ENCODE data around the gene EFCAB11. TPM values are rescaled to one million over a fixed set of nuclear protein-coding genes. Genes with fewer than 3 reads are reported as not detected.

Gene EFCAB11
- total and polyA plus RNA-seq, 3 experiments from 2014 or later: 2.0 to 12.1 (median 9.8) TPM

GRCh38 chr14:89915114-89915878 lies 39.2 kb downstream of the EFCAB11 start:
- no peak overlapping the region for H3K27ac ChIP-seq (ENCODE audit: low read depth, low read length)
- Mint-ChIP-seq H3K9me3 (no peaks in the 10 kb centered on the region), H3K4me1 (peaks cover 2 to 4% (median 4%) of the 10 kb centered on the region in 3 donors), H3K36me3 (no peaks in the 10 kb centered on the region), H3K4me3 (no peak overlapping the region), H3K27ac (no peak overlapping the region), H3K27me3 (peaks cover 3 to 7% of the 10 kb centered on the region in 2 donors)
- no peak overlapping the region for H3K4me3 ChIP-seq (ENCODE audit: low read length)
- CTCF ChIA-PET: interaction anchor here (1.0 to 3.8 kb wide), 6 partner anchors 17 to 888 kb away, joined by 3 to 16 read pairs (median 7); no protein-coding TSS in a partner anchor
- no peaks in the 10 kb centered on the region for H3K27me3 ChIP-seq (ENCODE audit: insufficient read depth, low read length, poor library complexity, severe bottlenecking)
- H3K9me3 ChIP-seq (ENCODE audit: low read length): no peaks in the 10 kb centered on the region
- DNase-seq: peak; percentile 24 to 62 (median 44)
- H3K4me1 ChIP-seq (ENCODE audit: insufficient read depth, low read length): no peaks in the 10 kb centered on the region
- no peaks in the 10 kb centered on the region for H3K36me3 ChIP-seq (ENCODE audit: insufficient read depth, low read length)
- POLR2A ChIA-PET: no interaction called here

GRCh38 chr14:89912667-89913211 lies 41.8 kb downstream of the EFCAB11 start:
- POLR2A ChIA-PET: no interaction called here

GRCh38 chr14:89912221-89912620 lies 42.3 kb downstream of the EFCAB11 start:
- Mint-ChIP-seq H3K4me1 (peaks cover 2 to 4% (median 4%) of the 10 kb centered on the region in 3 donors), H3K27me3 (peaks cover 3 to 7% of the 10 kb centered on the region in 2 donors), H3K27ac (no peak overlapping the region), H3K4me3 (no peak overlapping the region), H3K9me3 (no peaks in the 10 kb centered on the region), H3K36me3 (no peaks in the 10 kb centered on the region)
- DNase-seq: no peak
- no peaks in the 10 kb centered on the region for H3K36me3 ChIP-seq (ENCODE audit: insufficient read depth, low read length)
- H3K9me3 ChIP-seq (ENCODE audit: low read length): no peaks in the 10 kb centered on the region
- H3K27me3 ChIP-seq (ENCODE audit: insufficient read depth, low read length, poor library complexity, severe bottlenecking): no peaks in the 10 kb centered on the region
- no peaks in the 10 kb centered on the region for H3K4me1 ChIP-seq (ENCODE audit: insufficient read depth, low read length)
- ChIA-PET CTCF (interaction anchor here (3.8 kb wide), 1 partner anchor 872 kb away, joined by 16 read pairs; no protein-coding TSS in a partner anchor), POLR2A (no interaction called here)
- H3K27ac ChIP-seq (ENCODE audit: low read depth, low read length): no peak overlapping the region
- H3K4me3 ChIP-seq (ENCODE audit: low read length): no peak overlapping the region

More at GRCh38 chr14:89912667-89913211, 41.8 kb downstream of the EFCAB11 start:
- Mint-ChIP-seq H3K27ac (peak overlapping the region in 1 of 8 donors; percentile 8), H3K4me1 (peaks cover 2 to 4% (median 4%) of the 10 kb centered on the region in 3 donors), H3K4me3 (no peak overlapping the region), H3K36me3 (no peaks in the 10 kb centered on the region), H3K9me3 (no peaks in the 10 kb centered on the region), H3K27me3 (peaks cover 1 to 7% of the 10 kb centered on the region in 2 donors)
- H3K9me3 ChIP-seq (ENCODE audit: low read length): no peaks in the 10 kb centered on the region
- H3K27ac ChIP-seq (ENCODE audit: low read depth, low read length): no peak overlapping the region
- no peaks in the 10 kb centered on the region for H3K4me1 ChIP-seq (ENCODE audit: insufficient read depth, low read length)
- no peak for DNase-seq
- no peaks in the 10 kb centered on the region for H3K27me3 ChIP-seq (ENCODE audit: insufficient read depth, low read length, poor library complexity, severe bottlenecking)
- CTCF ChIA-PET: interaction anchor here (1.0 to 3.8 kb wide), 2 partner anchors 872 to 886 kb away, joined by 3 to 16 read pairs; no protein-coding TSS in a partner anchor
- no peak overlapping the region for H3K4me3 ChIP-seq (ENCODE audit: low read length)
- no peaks in the 10 kb centered on the region for H3K36me3 ChIP-seq (ENCODE audit: insufficient read depth, low read length)

- H3K4me3 Mint-ChIP-seq: peak overlapping the region in 1 of 7 donors; percentile 38
- no peaks in the 10 kb centered on the region for H3K9me3 Mint-ChIP-seq
- Histone ChIP-seq H3K27me3 (ENCODE audit: insufficient read depth, low read length, poor library complexity, severe bottlenecking) (no peaks in the 10 kb centered on the region), H3K36me3 (ENCODE audit: insufficient read depth, low read length) (no peaks in the 10 kb centered on the region), H3K9me3 (ENCODE audit: low read length) (no peaks in the 10 kb centered on the region), H3K27ac (ENCODE audit: low read depth, low read length) (no peak overlapping the region), H3K4me3 (ENCODE audit: low read length) (no peak overlapping the region), H3K4me1 (ENCODE audit: insufficient read depth, low read length) (no peaks in the 10 kb centered on the region)
- peak overlapping the region in 1 of 8 donors; percentile 85 for H3K27ac Mint-ChIP-seq
- DNase-seq: no peak
- H3K36me3 Mint-ChIP-seq: no peaks in the 10 kb centered on the region
- ChIA-PET CTCF (interaction anchor here (0.7 to 3.8 kb wide), 3 partner anchors 190 to 871 kb away, joined by 3 to 16 read pairs (median 4); no protein-coding TSS in a partner anchor), POLR2A (interaction anchor here (0.6 kb wide), 1 partner anchor 231 kb away, joined by 3 read pairs; no protein-coding TSS in a partner anchor)
- H3K27me3 Mint-ChIP-seq: peaks cover 3 to 7% of the 10 kb centered on the region in 2 donors
- peaks cover 2 to 4% (median 4%) of the 10 kb centered on the region in 3 donors for H3K4me1 Mint-ChIP-seq
Measured at GRCh38 chr14:89911010-89911919, 43.3 kb downstream of the EFCAB11 start.

- H3K4me3 Mint-ChIP-seq: no peak overlapping the region
- ChIA-PET CTCF (interaction anchor here (0.7 to 1.2 kb wide), 2 partner anchors 190 to 430 kb away, joined by 3 to 4 read pairs; no protein-coding TSS in a partner anchor), POLR2A (interaction anchor here (0.6 kb wide), 1 partner anchor 230 kb away, joined by 3 read pairs; no protein-coding TSS in a partner anchor)
- H3K27me3 Mint-ChIP-seq: peaks cover 3 to 8% of the 10 kb centered on the region in 2 donors
- DNase-seq: no peak
- no peaks in the 10 kb centered on the region for H3K36me3 ChIP-seq (ENCODE audit: insufficient read depth, low read length)
- no peaks in the 10 kb centered on the region for H3K9me3 ChIP-seq (ENCODE audit: low read length)
- no peaks in the 10 kb centered on the region for H3K27me3 ChIP-seq (ENCODE audit: insufficient read depth, low read length, poor library complexity, severe bottlenecking)
- peaks cover 2 to 5% (median 4%) of the 10 kb centered on the region in 3 donors for H3K4me1 Mint-ChIP-seq
- H3K9me3 Mint-ChIP-seq: no peaks in the 10 kb centered on the region
- H3K27ac Mint-ChIP-seq: peak overlapping the region in 1 of 8 donors; percentile 26
- H3K4me3 ChIP-seq (ENCODE audit: low read length): no peak overlapping the region
- H3K36me3 Mint-ChIP-seq: no peaks in the 10 kb centered on the region
- H3K27ac ChIP-seq (ENCODE audit: low read depth, low read length): no peak overlapping the region
- H3K4me1 ChIP-seq (ENCODE audit: insufficient read depth, low read length): no peaks in the 10 kb centered on the region
Measured at GRCh38 chr14:89910691-89911009, 43.9 kb downstream of the EFCAB11 start.

- no peak overlapping the region for H3K4me3 ChIP-seq (ENCODE audit: low read length)
- Mint-ChIP-seq H3K27ac (no peak overlapping the region), H3K4me1 (peaks cover 0 to 8% (median 0%) of the 10 kb centered on the region in 3 donors), H3K9me3 (no peaks in the 10 kb centered on the region), H3K36me3 (no peaks in the 10 kb centered on the region), H3K4me3 (no peak overlapping the region), H3K27me3 (peaks cover 3 to 11% of the 10 kb centered on the region in 2 donors)
- no peaks in the 10 kb centered on the region for H3K9me3 ChIP-seq (ENCODE audit: low read length)
- no peak overlapping the region for H3K27ac ChIP-seq (ENCODE audit: low read depth, low read length)
- CTCF ChIA-PET: no interaction called here
- H3K27me3 ChIP-seq (ENCODE audit: insufficient read depth, low read length, poor library complexity, severe bottlenecking): no peaks in the 10 kb centered on the region
- H3K4me1 ChIP-seq (ENCODE audit: insufficient read depth, low read length): no peaks in the 10 kb centered on the region
- H3K36me3 ChIP-seq (ENCODE audit: insufficient read depth, low read length): no peaks in the 10 kb centered on the region
- no peak for DNase-seq
- POLR2A ChIA-PET: no interaction called here
Measured at GRCh38 chr14:89909586-89909985, 44.9 kb downstream of the EFCAB11 start.

GRCh38 chr14:89908712-89909450 lies 45.6 kb downstream of the EFCAB11 start:
- Histone ChIP-seq H3K4me1 (ENCODE audit: insufficient read depth, low read length) (no peaks in the 10 kb centered on the region), H3K36me3 (ENCODE audit: insufficient read depth, low read length) (no peaks in the 10 kb centered on the region), H3K9me3 (ENCODE audit: low read length) (no peaks in the 10 kb centered on the region), H3K27ac (ENCODE audit: low read depth, low read length) (no peak overlapping the region), H3K4me3 (ENCODE audit: low read length) (no peak overlapping the region), H3K27me3 (ENCODE audit: insufficient read depth, low read length, poor library complexity, severe bottlenecking) (no peaks in the 10 kb centered on the region)
- H3K36me3 Mint-ChIP-seq: no peaks in the 10 kb centered on the region
- H3K27me3 Mint-ChIP-seq: peaks cover 3 to 11% of the 10 kb centered on the region in 2 donors
- H3K27ac Mint-ChIP-seq: no peak overlapping the region
- no peak for DNase-seq
- H3K4me3 Mint-ChIP-seq: no peak overlapping the region
- H3K4me1 Mint-ChIP-seq: peaks cover 3 to 12% (median 4%) of the 10 kb centered on the region in 3 donors
- ChIA-PET CTCF (no interaction called here), POLR2A (no interaction called here)
- no peaks in the 10 kb centered on the region for H3K9me3 Mint-ChIP-seq
